SK-N-SH (cell line): Measurements from ENCODE around the gene KLHL14. TPM values are rescaled to one million over a fixed set of nuclear protein-coding genes. Genes with fewer than 3 reads are reported as not detected.

Experiments used
- CTCF ChIA-PET: fragments of 300-600, 350-600 bp; formaldehyde crosslinking; extraction: SDS; loops from one replicate; lab custom pipeline; 2021; lab: Yijun Ruan, JAX
- POLR2A ChIA-PET: fragments of 350-600 bp; sonication (Branson Sonifier 250); formaldehyde crosslinking; extraction: SDS; loops from one replicate; lab custom pipeline; 2020; ENCODE audit warnings: antibody characterized with exemption, inconsistent platforms; lab: Yijun Ruan, JAX
- DNase-seq: peaks from one replicate; pipeline ENCODE4 v3.0.0; 2012
- H2AFZ ChIP-seq: fragments of 200-600 bp; sonication (generic); 2 replicates; pipeline ENCODE4 v1.8.1; 2016; ENCODE audit warnings: antibody characterized with exemption, mild to moderate bottlenecking, low read depth
- H3F3A ChIP-seq: fragments of 200-600 bp; sonication (generic); replicated peaks from 2 replicates; pipeline ENCODE3; 2016; ENCODE audit warnings: antibody characterized with exemption, mild to moderate bottlenecking; ENCODE audit not compliant: insufficient read depth
- H3K27ac ChIP-seq, 2 experiments: fragments of 200-500 bp in 1 of 2; fragments of 200-600 bp in 1 of 2; sonication (Bioruptor generic) in 1 of 2; sonication (generic), shearing (Covaris generic) in 1 of 2; 2 replicates each; pipeline versions ENCODE4 v1.5.1 to v1.6.1; 2014 to 2016; ENCODE audit warnings: low read depth in 2 of 2, inconsistent platforms in 1 of 2, low read length in 1 of 2, mild to moderate bottlenecking in 1 of 2, mixed read lengths in 1 of 2
- H3K27me3 ChIP-seq: fragments of 200-600 bp; sonication (generic), shearing (Covaris generic); 2 replicates; pipeline ENCODE4 v1.6.1; 2016; ENCODE audit warnings: mixed run types; ENCODE audit not compliant: insufficient read depth
- H3K36me3 ChIP-seq, 2 experiments: fragments of 200-500 bp in 1 of 2; fragments of 200-600 bp in 1 of 2; sonication (Bioruptor generic) in 1 of 2; sonication (generic) in 1 of 2; replicated peaks in 1 of 2; 2 replicates each; pipeline versions ENCODE3 to v1.5.1; 2014 to 2016; ENCODE audit warnings: low read length in 1 of 2, mild to moderate bottlenecking in 1 of 2; ENCODE audit not compliant: insufficient read depth in 2 of 2, control insufficient read depth in 1 of 2
- H3K4me1 ChIP-seq, 2 experiments: fragments of 200-500 bp in 1 of 2; fragments of 200-600 bp in 1 of 2; sonication (Bioruptor generic) in 1 of 2; sonication (generic), shearing (Covaris generic) in 1 of 2; 2 replicates each; pipeline versions ENCODE4 v1.5.1 to v1.6.1; 2014 to 2016; ENCODE audit warnings: low read depth in 1 of 2, low read length in 1 of 2, mixed run types in 1 of 2; ENCODE audit not compliant: insufficient read depth in 2 of 2, control insufficient read depth in 1 of 2
- H3K4me2 ChIP-seq: fragments of 200-600 bp; sonication (generic), shearing (Covaris generic); 2 replicates; pipeline ENCODE4 v1.6.1; 2017; ENCODE audit warnings: mixed run types
- H3K4me3 ChIP-seq, 2 experiments: fragments of 200-500 bp in 1 of 2; fragments of 200-600 bp in 1 of 2; sonication (Bioruptor generic) in 1 of 2; sonication (generic), shearing (Covaris generic) in 1 of 2; 2 replicates each; pipeline versions ENCODE4 v1.5.1 to v1.8.1; 2014 to 2016; ENCODE audit warnings: low read depth in 2 of 2, inconsistent platforms in 1 of 2, low read length in 1 of 2, mild to moderate bottlenecking in 1 of 2, mixed read lengths in 1 of 2, moderate library complexity in 1 of 2
- H3K79me2 ChIP-seq: fragments of 200-600 bp; sonication (generic); 2 replicates; pipeline ENCODE4 v1.8.1; 2017; ENCODE audit warnings: mild to moderate bottlenecking; ENCODE audit not compliant: insufficient read depth
- H3K9ac ChIP-seq: fragments of 200-600 bp; sonication (generic); 2 replicates; pipeline ENCODE4 v1.6.1; 2017; ENCODE audit warnings: mixed run types
- H3K9me2 ChIP-seq: fragments of 200-600 bp; sonication (generic); 2 replicates; pipeline ENCODE4 v1.6.1; 2017; ENCODE audit warnings: mixed run types
- H3K9me3 ChIP-seq: fragments of 200-600 bp; sonication (generic); 2 replicates; pipeline ENCODE4 v1.6.1; 2017; ENCODE audit warnings: mixed run types, mild to moderate bottlenecking, moderate library complexity
- H4K20me1 ChIP-seq: fragments of 200-600 bp; sonication (generic); 2 replicates; pipeline ENCODE4 v1.6.1; 2017; ENCODE audit warnings: mild to moderate bottlenecking, mixed run types; ENCODE audit not compliant: insufficient read depth
- CTCF ChIP-seq: fragments of 200-600 bp; sonication (generic); IDR thresholded peaks from 2 replicates; pipeline ENCODE4 v1.6.1; 2017; ENCODE audit warnings: antibody characterized with exemption, mild to moderate bottlenecking, moderate library complexity
- ELF1 ChIP-seq: IDR thresholded peaks from 2 replicates; pipeline ENCODE4 v1.4.0; 2012
- EP300 ChIP-seq, 2 experiments: IDR thresholded peaks; 2 replicates each; pipeline versions ENCODE4 v1.4.0 to v1.6.1; 2012; ENCODE audit warnings: borderline replicate concordance in 1 of 2, low read depth in 1 of 2, low read length in 1 of 2
- EZH2phosphoT487 ChIP-seq: fragments of 200-600 bp; sonication (generic); IDR thresholded peaks from 2 replicates; pipeline ENCODE4 v1.6.1; 2017; ENCODE audit warnings: low read depth, mixed run types, mild to moderate bottlenecking, antibody characterized with exemption, moderate library complexity, borderline replicate concordance
- FOXJ3 ChIP-seq: sonication (generic); formaldehyde crosslinking; IDR thresholded peaks from 2 replicates; pipeline ENCODE4 v1.5.1; 2020; ENCODE audit warnings: mild to moderate bottlenecking, missing genetic modification reagents
- FOXM1 ChIP-seq: IDR thresholded peaks from 2 replicates; pipeline ENCODE4 v1.4.0; 2012; ENCODE audit warnings: low read depth, mild to moderate bottlenecking
- GABPA ChIP-seq: IDR thresholded peaks from 2 replicates; pipeline ENCODE4 v1.4.0; 2012; ENCODE audit warnings: low read depth, mild to moderate bottlenecking
- MEF2A ChIP-seq: IDR thresholded peaks from 2 replicates; pipeline ENCODE4 v1.4.0; 2012; ENCODE audit warnings: low read depth, borderline replicate concordance
- NFIC ChIP-seq: IDR thresholded peaks from 2 replicates; pipeline ENCODE4 v1.4.0; 2012; ENCODE audit warnings: borderline replicate concordance
- NRF1 ChIP-seq: IDR thresholded peaks from 2 replicates; pipeline ENCODE4 v1.6.1; 2012; ENCODE audit warnings: low read depth, mild to moderate bottlenecking, low read length
- POLR2AphosphoS5 ChIP-seq: IDR thresholded peaks from 2 replicates; pipeline ENCODE4 v1.6.1; 2012; ENCODE audit warnings: low read depth, low read length
- RCOR1 ChIP-seq: fragments of 150-350 bp; IDR thresholded peaks from 2 replicates; pipeline ENCODE4 v1.6.1; 2017; ENCODE audit warnings: antibody characterized with exemption, low read length
- RXRA ChIP-seq: IDR thresholded peaks from 2 replicates; pipeline ENCODE4 v1.4.0; 2012; ENCODE audit warnings: low read depth, mild to moderate bottlenecking, borderline replicate concordance
- SIN3A ChIP-seq: IDR thresholded peaks from 2 replicates; pipeline ENCODE4 v1.6.1; 2012; ENCODE audit warnings: low read depth, mild to moderate bottlenecking, low read length, moderate library complexity, borderline replicate concordance
- SMC3 ChIP-seq: IDR thresholded peaks from 2 replicates; pipeline ENCODE4 v1.6.1; 2012; ENCODE audit warnings: low read depth, low read length, improper control_type of control experiment
- TCF12 ChIP-seq: IDR thresholded peaks from 2 replicates; pipeline ENCODE4 v1.4.0; 2012
- TEAD4 ChIP-seq: IDR thresholded peaks from 2 replicates; pipeline ENCODE4 v1.4.0; 2012; ENCODE audit warnings: mild to moderate bottlenecking, borderline replicate concordance; ENCODE audit not compliant: insufficient read depth
- USF1 ChIP-seq: IDR thresholded peaks from 2 replicates; pipeline ENCODE4 v1.4.0; 2012; ENCODE audit warnings: low read depth, borderline replicate concordance
- YY1 ChIP-seq: IDR thresholded peaks from 2 replicates; pipeline ENCODE4 v1.4.0; 2012; ENCODE audit warnings: low read depth, mild to moderate bottlenecking
- ZBTB33 ChIP-seq: IDR thresholded peaks from 2 replicates; pipeline ENCODE4 v1.4.0; 2012; ENCODE audit warnings: low read depth, borderline replicate concordance
- WGBS: methylation state at CpG from one replicate; pipeline ENCODE4 v1.1.6; 2017; ENCODE audit warnings: low lambda C conversion rate; 5-methylcytosine and 5-hydroxymethylcytosine counted together
- polyA plus RNA-seq, 3 experiments: library from polyadenylated mRNA; depleted of rRNA; stranded (reverse); fragments of >200 nt; gene quantifications; 2 replicates each; pipeline ENCODE4 v1.2.3, GENCODE V29; 2012
- TF ChIP-seq, protein P1 (sequence below): fragments of 150-350 bp; IDR thresholded peaks from 2 replicates; pipeline ENCODE4 v1.6.1; 2016; ENCODE audit warnings: mild to moderate bottlenecking, low read depth, low read length
- TF ChIP-seq, protein P2 (sequence below): IDR thresholded peaks from 2 replicates; pipeline ENCODE4; 2012
- TF ChIP-seq, protein P3 (sequence below): IDR thresholded peaks from 2 replicates; pipeline ENCODE4 v1.4.0; 2012; ENCODE audit warnings: low read depth

KLHL14 gene
- polyA plus RNA-seq, 1 of the 3 experiments (the other 2 are of a cell fraction): not detected

DNA sequence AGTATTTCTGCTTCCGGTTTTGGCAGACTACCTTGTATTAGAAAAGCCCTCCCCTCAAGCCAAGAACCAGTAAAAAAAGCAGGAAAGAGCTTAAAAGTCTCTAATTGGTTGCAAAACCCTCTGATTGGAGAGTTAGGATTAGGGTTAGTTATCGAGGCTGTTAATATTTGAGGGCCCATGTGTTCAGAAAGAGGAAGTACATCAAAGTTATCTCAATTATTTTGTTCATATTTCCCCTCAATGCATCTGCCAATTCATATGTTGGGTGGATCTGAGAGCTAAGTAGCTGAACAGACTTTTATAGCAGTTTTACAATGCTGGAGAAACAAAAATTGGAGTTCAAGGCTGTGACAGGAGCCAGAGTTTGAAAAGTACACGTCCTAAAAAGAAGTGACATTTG, 43.1 kb upstream of the KLHL14 start:
- H3K27me3 ChIP-seq: no peaks in the 10 kb centered on the region
- no peaks in the 10 kb centered on the region for H3K9me2 ChIP-seq
- H3K9ac ChIP-seq: no peak overlapping the region
- H3K4me1 ChIP-seq: no peaks in the 10 kb centered on the region
- no peaks in the 10 kb centered on the region; the same call in 1 of the 2 replicates for H3K9me3 ChIP-seq
- H3K27ac ChIP-seq: no peak overlapping the region
- H3F3A ChIP-seq: no peaks in the 10 kb centered on the region
- no peak overlapping the region for H3K4me3 ChIP-seq
- TF ChIP-seq, protein P1, sequence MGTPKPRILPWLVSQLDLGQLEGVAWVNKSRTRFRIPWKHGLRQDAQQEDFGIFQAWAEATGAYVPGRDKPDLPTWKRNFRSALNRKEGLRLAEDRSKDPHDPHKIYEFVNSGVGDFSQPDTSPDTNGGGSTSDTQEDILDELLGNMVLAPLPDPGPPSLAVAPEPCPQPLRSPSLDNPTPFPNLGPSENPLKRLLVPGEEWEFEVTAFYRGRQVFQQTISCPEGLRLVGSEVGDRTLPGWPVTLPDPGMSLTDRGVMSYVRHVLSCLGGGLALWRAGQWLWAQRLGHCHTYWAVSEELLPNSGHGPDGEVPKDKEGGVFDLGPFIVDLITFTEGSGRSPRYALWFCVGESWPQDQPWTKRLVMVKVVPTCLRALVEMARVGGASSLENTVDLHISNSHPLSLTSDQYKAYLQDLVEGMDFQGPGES: no peak
- TF ChIP-seq TCF12: no peak
- no peak for TF ChIP-seq ELF1
- no peak for TF ChIP-seq SMC3
- no peak for TF ChIP-seq EP300 (IDR thresholded peaks at IDR 0.05; ENCODE audit: borderline replicate concordance in 1 of 2, low read depth in 1 of 2, low read length in 1 of 2)
- no peak for TF ChIP-seq GABPA
- TF ChIP-seq, protein P2, sequence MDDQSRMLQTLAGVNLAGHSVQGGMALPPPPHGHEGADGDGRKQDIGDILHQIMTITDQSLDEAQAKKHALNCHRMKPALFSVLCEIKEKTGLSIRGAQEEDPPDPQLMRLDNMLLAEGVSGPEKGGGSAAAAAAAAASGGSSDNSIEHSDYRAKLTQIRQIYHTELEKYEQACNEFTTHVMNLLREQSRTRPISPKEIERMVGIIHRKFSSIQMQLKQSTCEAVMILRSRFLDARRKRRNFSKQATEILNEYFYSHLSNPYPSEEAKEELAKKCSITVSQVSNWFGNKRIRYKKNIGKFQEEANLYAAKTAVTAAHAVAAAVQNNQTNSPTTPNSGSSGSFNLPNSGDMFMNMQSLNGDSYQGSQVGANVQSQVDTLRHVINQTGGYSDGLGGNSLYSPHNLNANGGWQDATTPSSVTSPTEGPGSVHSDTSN: no peak
- H3K4me2 ChIP-seq: no peak overlapping the region
- H3K36me3 ChIP-seq: no peaks in the 10 kb centered on the region
- ChIA-PET POLR2A (no interaction called here), CTCF (interaction anchor here (0.6 kb wide), 1 partner anchor 29 kb away, joined by 3 read pairs; no protein-coding TSS in a partner anchor)
- H2AFZ ChIP-seq: no peak overlapping the region
- 12% methylated on average over 3 of the region's 3 CpGs for WGBS
- no peaks in the 10 kb centered on the region for H3K79me2 ChIP-seq
- DNase-seq: no peak
- no peaks in the 10 kb centered on the region for H4K20me1 ChIP-seq

GRCh38 chr18:32812342-32812741, 39.5 kb upstream of the KLHL14 start:
- Histone ChIP-seq H3K27ac (no peak overlapping the region), H3K79me2 (no peaks in the 10 kb centered on the region), H3K9me3 (no peaks in the 10 kb centered on the region), H3F3A (no peaks in the 10 kb centered on the region), H3K9ac (no peak overlapping the region), H3K4me3 (no peak overlapping the region), H3K4me1 (no peaks in the 10 kb centered on the region), H4K20me1 (no peaks in the 10 kb centered on the region), H3K36me3 (no peaks in the 10 kb centered on the region), H2AFZ (no peak overlapping the region), H3K4me2 (no peak overlapping the region), H3K27me3 (no peaks in the 10 kb centered on the region), H3K9me2 (no peaks in the 10 kb centered on the region)
- TF ChIP-seq RCOR1: no peak
- no peak for TF ChIP-seq YY1
- no peak for TF ChIP-seq FOXJ3 (CRISPR knock-in tag)
- no peak for TF ChIP-seq MEF2A
- TF ChIP-seq, protein P3, sequence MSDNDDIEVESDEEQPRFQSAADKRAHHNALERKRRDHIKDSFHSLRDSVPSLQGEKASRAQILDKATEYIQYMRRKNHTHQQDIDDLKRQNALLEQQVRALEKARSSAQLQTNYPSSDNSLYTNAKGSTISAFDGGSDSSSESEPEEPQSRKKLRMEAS: no peak
- TF ChIP-seq GABPA: no peak
- TF ChIP-seq NRF1: no peak
- TF ChIP-seq USF1: no peak
- no peak for TF ChIP-seq EZH2phosphoT487
- no peak for TF ChIP-seq ZBTB33
- TF ChIP-seq RXRA: no peak
- no peak for TF ChIP-seq NFIC
- no peak for TF ChIP-seq CTCF
- TF ChIP-seq FOXM1: no peak
- TF ChIP-seq POLR2AphosphoS5: no peak
- TF ChIP-seq TEAD4: no peak
- TF ChIP-seq SIN3A: no peak
- DNase-seq: no peak
- 45% methylated on average over 3 of the region's 3 CpGs for WGBS
- CTCF ChIA-PET: no interaction called here
- POLR2A ChIA-PET: no interaction called here
